Erythroblast (primary cell): ENCODE results near the gene SNX7.

Source experiments
- GATA1 ChIP-seq: IDR thresholded peaks from 2 replicates; pipeline ENCODE4 v1.6.1; 2011; ENCODE audit warnings: low read depth, mild to moderate bottlenecking, control low read depth, low read length, moderate library complexity
- POLR2A ChIP-seq: IDR thresholded peaks from 2 replicates; pipeline ENCODE4 v1.6.1; 2011; ENCODE audit warnings: mild to moderate bottlenecking, low read length

DNA sequence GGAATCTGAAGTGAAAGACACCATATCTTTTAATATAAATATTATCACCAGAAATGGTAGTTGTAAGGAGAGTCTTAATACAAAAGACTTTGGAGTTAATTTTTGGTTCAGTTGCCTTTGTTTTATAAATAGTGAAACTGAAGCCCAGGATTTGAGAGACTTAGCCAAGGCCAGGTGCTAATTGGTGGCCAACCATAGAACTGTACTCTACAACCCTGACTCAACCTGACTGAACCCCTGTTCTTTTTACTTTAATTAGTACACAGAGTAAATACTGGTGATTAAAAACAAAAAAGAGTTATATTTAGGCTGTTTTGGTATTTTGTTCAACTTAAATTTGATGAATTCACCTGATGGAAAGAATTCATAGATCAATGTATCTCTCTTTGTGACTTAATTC is 76.3 kb downstream of the SNX7 start:
- no peak for TF ChIP-seq POLR2A
- TF ChIP-seq GATA1: no peak
